Testis (tissue), 3 donors: ENCODE results near the gene CLDN34. TPM values are rescaled to one million over a fixed set of nuclear protein-coding genes. Genes with fewer than 3 reads are reported as not detected.

ENCODE experiments used
- DNase-seq: peaks from one replicate; pipeline ENCODE4 v3.0.0-alpha.2; 2019
- H3K27ac ChIP-seq, 2 donors: fragments of 200-600 bp; sonication (generic); one replicate each; pipeline ENCODE4 v1.5.1; 2019
- H3K27me3 ChIP-seq: fragments of 200-600 bp; sonication (generic); one replicate; pipeline ENCODE4 v1.5.1; 2019
- H3K36me3 ChIP-seq: fragments of 200-600 bp; sonication (generic); one replicate; pipeline ENCODE4 v1.5.1; 2017; ENCODE audit warnings: low read depth; ENCODE audit errors: missing control alignments
- H3K4me1 ChIP-seq: fragments of 200-600 bp; sonication (generic); one replicate; pipeline ENCODE4 v1.5.1; 2019
- H3K4me3 ChIP-seq, 2 donors: fragments of 200-600 bp; sonication (generic); one replicate each; pipeline ENCODE4 v1.5.1; 2017 to 2019
- H3K9me3 ChIP-seq: fragments of 200-600 bp; sonication (generic); one replicate; pipeline ENCODE4 v1.5.1; 2017
- POLR2A ChIP-seq: fragments of 450-650 bp; IDR thresholded peaks from one replicate; pipeline ENCODE4 v1.6.1; 2017; ENCODE audit warnings: antibody characterized with exemption, mild to moderate bottlenecking, moderate library complexity
- whole genome bisulfite sequencing, 2 donors: methylation state at CpG; one replicate each; pipeline ENCODE4 v1.1.5; 2018; 5-methylcytosine and 5-hydroxymethylcytosine counted together
- intact Hi-C: fragments of 100-400 bp; cut with DNase I; formaldehyde crosslinking; loops from one replicate; pipeline ENCODE4 v1.15.1; 2023; ENCODE audit warnings: low total_unique reads
- polyA plus RNA-seq: library from polyadenylated mRNA; stranded (reverse); fragments of 350-450 nt; fragmentation: Illumina TruSeq; extraction: RNeasy Lipid Tissue Mini Kit (QIAGEN cat#74804); gene quantifications from one replicate; pipeline ENCODE4 v1.2.3, GENCODE V29; 2014; ENCODE audit warnings: low read depth, low replicate concordance; ENCODE audit not compliant: insufficient read depth
- total RNA-seq, 2 donors: library from RNA; depleted of rRNA; stranded (reverse); fragments of >200 nt; gene quantifications; one replicate each; pipeline ENCODE4 v1.2.3, GENCODE V29; 2016
- TF ChIP-seq, protein P1 (sequence below), 3 experiments: fragments of 450-650 bp in 2 of 3; fragments of 200-600 bp in 1 of 3; sonication (generic) in 1 of 3; IDR thresholded peaks; one replicate each; pipeline ENCODE4 v1.5.1; 2016 to 2019; ENCODE audit warnings: antibody characterized with exemption in 3 of 3, mild to moderate bottlenecking in 2 of 3, moderate library complexity in 1 of 3

The CLDN34 gene
- total and polyA plus RNA-seq, 3 donors from 2014 or later: 1.2 to 4.3 (median 3.0) TPM

DNA sequence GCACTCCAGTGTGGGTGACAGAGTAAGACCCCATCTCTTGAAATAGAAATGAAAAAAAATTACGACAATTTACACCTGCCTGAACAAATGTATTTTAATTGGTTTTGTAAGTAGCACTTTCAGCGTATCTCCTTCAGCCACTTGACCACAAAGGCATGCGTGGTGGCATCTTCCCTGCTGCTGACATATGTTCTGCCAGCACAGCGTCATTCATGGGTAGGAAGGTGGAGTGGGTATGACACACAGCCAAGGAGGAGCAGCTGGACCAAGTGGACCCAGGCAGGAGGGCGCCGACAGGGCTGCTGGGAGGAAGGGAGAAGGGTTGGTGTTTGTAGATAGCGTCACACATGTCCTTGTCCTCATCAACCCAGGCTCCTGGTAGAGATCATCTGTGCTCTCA is 28.6 kb upstream of the CLDN34 start:
- H3K27me3 ChIP-seq: no peaks in the 10 kb centered on the region
- no peak overlapping the region for H3K27ac ChIP-seq
- DNase-seq: no peak
- no peak for TF ChIP-seq POLR2A
- no peak overlapping the region for H3K4me3 ChIP-seq
- no peaks in the 10 kb centered on the region for H3K36me3 ChIP-seq
- H3K9me3 ChIP-seq: no peaks in the 10 kb centered on the region
- peaks cover 3% of the 10 kb centered on the region for H3K4me1 ChIP-seq
- 93 to 100% methylated on average over 3 to 7 of the region's 7 CpGs for WGBS, 2 donors
- intact Hi-C loops: no loop called here

DNA sequence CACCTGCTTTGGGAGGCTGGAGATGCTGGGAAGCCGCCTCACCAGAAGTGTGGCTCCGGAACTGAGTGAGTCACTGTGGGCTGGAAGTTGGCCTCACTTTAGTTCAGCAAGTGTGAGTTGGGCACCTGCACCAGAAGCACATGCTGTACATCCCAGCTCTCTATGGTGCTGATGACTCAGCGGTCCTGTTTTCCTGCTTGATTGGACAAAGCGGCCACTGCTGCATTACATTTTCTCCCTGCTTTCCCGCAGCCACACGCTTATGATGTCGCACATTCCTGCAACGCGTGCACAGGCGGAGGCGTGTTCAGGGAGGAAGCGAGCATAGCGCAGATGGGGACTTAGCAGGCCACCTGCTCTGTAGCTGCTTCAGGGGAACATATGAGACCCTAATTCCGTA is 26.7 kb upstream of the CLDN34 start:
- H3K4me3 ChIP-seq: no peak overlapping the region
- H3K27ac ChIP-seq: no peak overlapping the region
- TF ChIP-seq POLR2A: no peak
- TF ChIP-seq, protein P1, sequence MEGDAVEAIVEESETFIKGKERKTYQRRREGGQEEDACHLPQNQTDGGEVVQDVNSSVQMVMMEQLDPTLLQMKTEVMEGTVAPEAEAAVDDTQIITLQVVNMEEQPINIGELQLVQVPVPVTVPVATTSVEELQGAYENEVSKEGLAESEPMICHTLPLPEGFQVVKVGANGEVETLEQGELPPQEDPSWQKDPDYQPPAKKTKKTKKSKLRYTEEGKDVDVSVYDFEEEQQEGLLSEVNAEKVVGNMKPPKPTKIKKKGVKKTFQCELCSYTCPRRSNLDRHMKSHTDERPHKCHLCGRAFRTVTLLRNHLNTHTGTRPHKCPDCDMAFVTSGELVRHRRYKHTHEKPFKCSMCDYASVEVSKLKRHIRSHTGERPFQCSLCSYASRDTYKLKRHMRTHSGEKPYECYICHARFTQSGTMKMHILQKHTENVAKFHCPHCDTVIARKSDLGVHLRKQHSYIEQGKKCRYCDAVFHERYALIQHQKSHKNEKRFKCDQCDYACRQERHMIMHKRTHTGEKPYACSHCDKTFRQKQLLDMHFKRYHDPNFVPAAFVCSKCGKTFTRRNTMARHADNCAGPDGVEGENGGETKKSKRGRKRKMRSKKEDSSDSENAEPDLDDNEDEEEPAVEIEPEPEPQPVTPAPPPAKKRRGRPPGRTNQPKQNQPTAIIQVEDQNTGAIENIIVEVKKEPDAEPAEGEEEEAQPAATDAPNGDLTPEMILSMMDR (IDR thresholded peaks at IDR 0.05): no peak
- H3K9me3 ChIP-seq: no peaks in the 10 kb centered on the region
- intact Hi-C loops: no loop called here
- DNase-seq: no peak
- no peaks in the 10 kb centered on the region for H3K4me1 ChIP-seq
- no peaks in the 10 kb centered on the region for H3K27me3 ChIP-seq
- no peaks in the 10 kb centered on the region for H3K36me3 ChIP-seq
- 60 to 94% methylated on average over 3 to 14 of the region's 14 CpGs for whole genome bisulfite sequencing, 2 donors

DNA sequence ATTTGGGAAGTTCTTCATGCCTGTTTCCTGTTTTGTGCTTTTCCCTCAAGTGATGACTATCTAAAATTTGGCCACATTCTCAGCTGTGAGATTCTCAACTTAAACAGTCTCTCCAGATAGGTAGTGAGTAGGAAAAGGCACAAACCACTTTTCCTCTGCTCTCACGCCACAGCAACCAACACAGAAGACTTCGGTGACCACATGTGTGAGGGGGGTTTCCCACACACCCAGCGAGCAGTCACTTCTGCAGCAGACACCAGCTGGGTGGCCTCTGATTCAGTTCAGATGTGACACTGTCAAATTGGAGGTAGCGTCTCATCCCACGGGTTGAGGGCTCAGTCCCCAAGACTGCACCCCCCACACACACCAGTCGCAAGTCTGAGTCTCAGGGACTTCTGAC is 25.1 kb upstream of the CLDN34 start:
- H3K27ac ChIP-seq: no peak overlapping the region
- WGBS, 2 donors: 76 to 79% methylated on average over 4 to 6 of the region's 6 CpGs
- no peaks in the 10 kb centered on the region for H3K36me3 ChIP-seq
- intact Hi-C loops: no loop called here
- H3K27me3 ChIP-seq: no peaks in the 10 kb centered on the region
- DNase-seq: no peak
- no peak overlapping the region for H3K4me3 ChIP-seq
- no peaks in the 10 kb centered on the region for H3K9me3 ChIP-seq
- H3K4me1 ChIP-seq: no peaks in the 10 kb centered on the region
- TF ChIP-seq, protein P1 (IDR thresholded peaks at IDR 0.05): no peak
- no peak for TF ChIP-seq POLR2A

DNA sequence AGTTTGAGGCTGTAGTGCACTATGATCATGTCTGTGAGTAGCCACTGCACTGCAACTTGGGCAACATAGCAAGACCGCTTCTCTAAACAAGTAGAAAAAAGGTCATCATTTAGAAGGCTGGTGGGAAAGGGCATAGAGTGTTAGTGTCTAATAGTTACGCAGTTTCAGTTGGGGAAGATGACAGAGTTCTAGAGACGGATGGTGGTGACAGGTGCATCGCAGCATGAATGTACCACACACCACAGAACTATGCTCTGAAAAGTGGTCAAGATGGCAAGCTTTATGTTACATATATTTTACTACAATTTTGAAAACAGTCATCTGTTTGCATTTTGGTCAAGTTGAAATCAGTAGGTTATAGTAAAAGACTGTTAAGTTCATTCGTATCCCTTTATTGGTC is 23.7 kb upstream of the CLDN34 start:
- TF ChIP-seq, protein P1 (IDR thresholded peaks at IDR 0.05): no peak
- no peak for TF ChIP-seq POLR2A
- Histone ChIP-seq H3K4me3 (no peak overlapping the region), H3K4me1 (no peaks in the 10 kb centered on the region), H3K9me3 (no peaks in the 10 kb centered on the region), H3K27me3 (no peaks in the 10 kb centered on the region), H3K36me3 (no peaks in the 10 kb centered on the region), H3K27ac (no peak overlapping the region)
- 95% methylated on average over 5 of the region's 5 CpGs for WGBS, 2 donors
- DNase-seq: no peak
- intact Hi-C loops: no loop called here

DNA sequence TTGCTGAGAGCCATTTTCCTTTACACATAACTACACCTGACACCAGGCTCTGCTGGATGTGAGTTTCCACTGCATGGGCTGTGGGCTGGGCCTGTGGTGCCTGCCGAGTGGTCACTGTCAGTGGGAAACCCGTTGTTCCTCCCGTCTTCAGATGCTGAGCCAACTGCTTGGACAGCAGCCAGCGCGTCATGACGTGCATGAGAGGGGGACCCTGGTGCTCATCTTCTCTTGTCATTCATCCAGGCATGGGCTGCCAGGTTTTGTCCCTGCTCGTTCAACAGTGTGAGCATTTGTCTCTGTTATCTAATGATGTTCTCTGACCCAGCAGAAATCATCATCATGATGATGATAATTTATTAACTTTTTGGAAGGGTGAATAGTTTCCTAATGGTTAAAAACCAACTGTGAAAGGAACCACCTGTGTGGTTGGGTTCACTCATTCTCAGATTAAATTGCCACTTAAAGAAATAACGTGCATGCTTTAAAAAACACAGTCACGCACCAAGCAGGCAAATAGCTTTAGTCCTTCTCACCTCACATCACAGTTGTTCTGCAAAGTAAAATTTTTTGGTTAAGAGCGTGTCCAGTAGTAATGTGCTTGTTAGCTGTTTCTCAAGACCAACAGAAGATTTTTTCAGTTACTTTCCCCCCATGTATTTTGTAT is 19.9 kb upstream of the CLDN34 start:
- H3K4me1 ChIP-seq: no peaks in the 10 kb centered on the region
- intact Hi-C loops: no loop called here
- H3K4me3 ChIP-seq: no peak overlapping the region
- WGBS, 2 donors: 66 to 69% methylated on average over 4 to 10 of the region's 10 CpGs
- no peaks in the 10 kb centered on the region for H3K9me3 ChIP-seq
- H3K27ac ChIP-seq: no peak overlapping the region
- TF ChIP-seq, protein P1 (IDR thresholded peaks at IDR 0.05): no peak
- no peak for TF ChIP-seq POLR2A
- no peaks in the 10 kb centered on the region for H3K27me3 ChIP-seq
- H3K36me3 ChIP-seq: no peaks in the 10 kb centered on the region
- DNase-seq: no peak
